Left kidney (tissue), 8 donors: Measurements from ENCODE around the gene DDX42. TPM values are rescaled to one million over a fixed set of nuclear protein-coding genes. Genes with fewer than 3 reads are reported as not detected.

Experiments
- DNase-seq: peaks from one replicate; pipeline ENCODE4 v3.0.0-alpha.2; 2013
- long read RNA-seq, 8 donors: transcript quantifications; one replicate each; lab custom pipeline, GENCODE V29; 2026
- polyA plus RNA-seq: library from polyadenylated mRNA; unstranded; fragments of 120-200 nt; gene quantifications from one replicate; pipeline ENCODE4 v1.2.1, GENCODE V29; 2013; ENCODE audit not compliant: insufficient read length

The DDX42 gene, protein sequence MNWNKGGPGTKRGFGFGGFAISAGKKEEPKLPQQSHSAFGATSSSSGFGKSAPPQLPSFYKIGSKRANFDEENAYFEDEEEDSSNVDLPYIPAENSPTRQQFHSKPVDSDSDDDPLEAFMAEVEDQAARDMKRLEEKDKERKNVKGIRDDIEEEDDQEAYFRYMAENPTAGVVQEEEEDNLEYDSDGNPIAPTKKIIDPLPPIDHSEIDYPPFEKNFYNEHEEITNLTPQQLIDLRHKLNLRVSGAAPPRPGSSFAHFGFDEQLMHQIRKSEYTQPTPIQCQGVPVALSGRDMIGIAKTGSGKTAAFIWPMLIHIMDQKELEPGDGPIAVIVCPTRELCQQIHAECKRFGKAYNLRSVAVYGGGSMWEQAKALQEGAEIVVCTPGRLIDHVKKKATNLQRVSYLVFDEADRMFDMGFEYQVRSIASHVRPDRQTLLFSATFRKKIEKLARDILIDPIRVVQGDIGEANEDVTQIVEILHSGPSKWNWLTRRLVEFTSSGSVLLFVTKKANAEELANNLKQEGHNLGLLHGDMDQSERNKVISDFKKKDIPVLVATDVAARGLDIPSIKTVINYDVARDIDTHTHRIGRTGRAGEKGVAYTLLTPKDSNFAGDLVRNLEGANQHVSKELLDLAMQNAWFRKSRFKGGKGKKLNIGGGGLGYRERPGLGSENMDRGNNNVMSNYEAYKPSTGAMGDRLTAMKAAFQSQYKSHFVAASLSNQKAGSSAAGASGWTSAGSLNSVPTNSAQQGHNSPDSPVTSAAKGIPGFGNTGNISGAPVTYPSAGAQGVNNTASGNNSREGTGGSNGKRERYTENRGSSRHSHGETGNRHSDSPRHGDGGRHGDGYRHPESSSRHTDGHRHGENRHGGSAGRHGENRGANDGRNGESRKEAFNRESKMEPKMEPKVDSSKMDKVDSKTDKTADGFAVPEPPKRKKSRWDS
- 254 TPM for polyA plus RNA-seq
- long read RNA-seq, donor 1, transcript DDX42-214 (1 exons, 2,244 nt) = major isoform, 64 of 87 reads
- long read RNA-seq, donor 1, partial matches to known transcripts = 12 of 87 reads
- long read RNA-seq, donor 1, other reads (novel, unspliced or antisense) = 0 of 87 reads
- long read RNA-seq, donor 2, transcript DDX42-214 (1 exons, 2,244 nt) = major isoform, 66 of 83 reads
- long read RNA-seq, donor 2, partial matches to known transcripts = 8 of 83 reads
- long read RNA-seq, donor 2, other reads (novel, unspliced or antisense) = 0 of 83 reads
- long read RNA-seq, donor 3, transcript DDX42-214 (1 exons, 2,244 nt) = major isoform, 83 of 125 reads
- long read RNA-seq, donor 3, partial matches to known transcripts = 35 of 125 reads
- long read RNA-seq, donor 3, other reads (novel, unspliced or antisense) = 0 of 125 reads
- long read RNA-seq, donor 4, transcript DDX42-214 (1 exons, 2,244 nt) = major isoform, 14 of 15 reads
- long read RNA-seq, donor 4, partial matches to known transcripts = 0 of 15 reads
- long read RNA-seq, donor 4, other reads (novel, unspliced or antisense) = 0 of 15 reads
- long read RNA-seq, donor 5, full-length matches to known transcripts = 96 of 96 reads
- long read RNA-seq, donor 5, partial matches to known transcripts = 0 of 96 reads
- long read RNA-seq, donor 5, other reads (novel, unspliced or antisense) = 0 of 96 reads
- long read RNA-seq, donor 6, transcript DDX42-214 (1 exons, 2,244 nt) = major isoform, 59 of 67 reads
- long read RNA-seq, donor 6, partial matches to known transcripts = 0 of 67 reads
- long read RNA-seq, donor 6, other reads (novel, unspliced or antisense) = 0 of 67 reads
- long read RNA-seq, donor 7, full-length matches to known transcripts = 90 of 100 reads
- long read RNA-seq, donor 7, partial matches to known transcripts = 10 of 100 reads
- long read RNA-seq, donor 7, other reads (novel, unspliced or antisense) = 0 of 100 reads
- long read RNA-seq, donor 8, transcript DDX42-214 (1 exons, 2,244 nt) = major isoform, 25 of 26 reads
- long read RNA-seq, donor 8, partial matches to known transcripts = 0 of 26 reads
- long read RNA-seq, donor 8, other reads (novel, unspliced or antisense) = 0 of 26 reads

- DNase-seq = peak; percentile 34
Observed at GRCh38 chr17:63774141-63774968, at the start of gene DDX42. Gene DDX42 (plus strand): TSS chr17:63774170. CDS start chr17:63787050, 12,880 bp downstream.

DNA sequence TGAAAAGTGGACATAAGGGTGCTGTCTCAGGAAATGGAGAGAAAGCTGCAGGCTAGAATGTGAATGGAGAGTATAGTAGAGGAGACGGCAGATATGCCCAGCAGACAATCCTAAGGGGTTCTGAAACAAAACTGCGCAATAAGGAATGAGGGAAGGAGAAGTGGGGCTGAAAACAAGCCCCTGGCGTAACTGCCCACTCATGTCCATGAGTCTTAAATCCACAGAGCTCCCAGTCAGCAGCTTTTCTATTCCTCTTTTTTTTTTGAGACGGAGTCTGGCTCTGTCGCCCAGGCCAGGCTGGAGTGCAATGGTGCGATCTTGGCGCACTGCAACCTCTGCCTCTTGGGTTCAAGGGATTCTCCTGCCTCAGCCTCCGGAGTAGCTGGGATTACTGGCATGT lies 38.3 kb upstream of the DDX42 start:
- no peak for DNase-seq

DNA sequence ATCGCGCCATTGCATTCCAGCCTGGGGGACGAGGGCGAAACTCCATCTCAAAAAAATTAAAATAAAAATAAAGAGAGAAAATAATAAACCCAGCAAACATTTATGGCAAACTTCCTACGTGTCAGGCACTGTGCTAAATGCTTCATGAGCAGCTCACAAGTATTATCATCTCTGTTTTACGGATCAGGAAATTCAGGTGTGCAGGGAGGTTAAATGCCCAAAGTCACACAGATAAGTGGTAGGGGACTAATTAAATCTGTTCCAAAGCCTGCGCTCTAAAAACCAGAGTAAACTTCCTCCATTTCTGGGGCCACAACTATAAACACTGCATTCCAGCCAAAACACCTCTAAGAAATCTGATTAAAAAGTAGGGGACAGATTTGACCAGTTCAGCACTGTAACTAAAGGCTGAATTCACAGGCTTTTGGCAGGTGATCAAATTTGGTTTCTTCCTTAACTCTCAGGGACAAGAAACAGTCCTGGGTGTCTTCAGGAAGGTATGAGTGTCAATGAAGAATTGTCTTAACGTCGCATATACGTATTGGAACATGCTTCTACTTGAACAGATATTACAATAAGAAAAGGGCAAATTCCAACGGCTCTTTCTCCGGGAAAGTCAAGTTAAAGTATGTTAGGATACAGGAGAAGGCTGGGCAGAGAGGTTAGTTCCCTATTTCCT lies 33.4 kb upstream of the DDX42 start:
- peak; percentile 4 for DNase-seq

DNA sequence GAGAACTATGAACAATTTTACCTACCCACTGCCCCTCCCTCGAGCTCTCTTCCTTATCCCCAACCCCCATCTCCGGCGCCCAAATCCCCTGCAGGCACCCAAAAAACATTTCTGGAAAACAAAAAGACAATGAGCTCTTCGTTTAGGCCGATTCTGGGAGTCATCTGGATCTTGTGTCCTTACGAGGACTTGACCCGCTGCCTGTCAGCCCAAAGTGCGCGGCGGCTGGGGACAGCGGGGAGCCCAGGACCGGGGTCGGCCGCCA lies 32.9 kb upstream of the DDX42 start:
- no peak for DNase-seq

GRCh38 chr17:63741408-63742173 lies 32.4 kb upstream of the DDX42 start, which contains the start of gene STRADA:
Gene STRADA (minus strand): TSS chr17:63741799. CDS start chr17:63728369, 13,430 bp downstream.
- DNase-seq = peak; percentile 97

DNA sequence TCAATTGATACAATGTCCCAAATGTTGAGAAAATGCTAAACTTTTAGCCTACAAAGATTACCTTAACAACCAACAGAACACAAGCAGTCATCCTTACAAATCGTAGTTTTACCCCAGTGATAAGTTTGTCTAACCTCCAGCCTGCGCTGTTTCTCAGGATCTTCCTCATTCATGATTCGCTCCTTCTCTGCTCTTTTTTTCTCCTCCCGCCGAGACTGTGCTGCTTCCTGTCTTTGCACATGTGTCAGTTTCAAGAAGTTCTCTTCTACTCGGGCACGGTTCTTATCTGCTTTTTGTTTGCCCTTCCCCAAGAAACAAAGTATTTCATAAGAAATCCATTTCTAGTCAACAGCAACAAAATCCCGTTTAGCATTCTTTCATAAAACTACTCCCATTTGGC lies 22.2 kb upstream of the DDX42 start:
- DNase-seq = no peak

- DNase-seq = no peak
Observed at GRCh38 chr17:63752707-63753106, 21.3 kb upstream of the DDX42 start.

DNA sequence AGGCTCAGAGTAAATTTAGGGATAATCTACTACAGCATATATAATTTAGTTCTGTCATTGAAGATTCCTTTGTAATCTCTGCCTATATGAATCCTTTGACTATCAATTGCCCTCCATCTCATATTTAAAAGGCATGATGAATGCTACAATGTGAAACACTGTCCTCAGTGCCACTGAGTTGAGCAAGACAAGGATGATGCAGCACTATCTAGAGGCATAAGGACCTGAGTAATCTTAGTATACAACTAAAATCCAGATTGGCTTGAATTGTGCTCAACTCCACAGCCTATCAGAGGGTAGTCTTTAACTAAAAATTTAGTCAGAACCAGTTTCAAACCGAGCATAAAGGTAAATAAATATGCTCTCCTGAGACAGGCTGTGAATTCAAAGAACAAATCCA lies 20.8 kb upstream of the DDX42 start:
- no peak for DNase-seq

GRCh38 chr17:63754046-63754445 lies 19.9 kb upstream of the DDX42 start:
- DNase-seq = no peak

- DNase-seq = no peak
Observed at GRCh38 chr17:63758428-63758827, 15.5 kb upstream of the DDX42 start.

GRCh38 chr17:63760771-63761539 lies 13.0 kb upstream of the DDX42 start:
- DNase-seq = no peak

- no peak for DNase-seq
Observed at GRCh38 chr17:63762161-63763078, 11.6 kb upstream of the DDX42 start.

- no peak for DNase-seq
Observed at GRCh38 chr17:63764716-63765115, 9.3 kb upstream of the DDX42 start.

GRCh38 chr17:63766754-63767153 lies 7.2 kb upstream of the DDX42 start:
- no peak for DNase-seq

- no peak for DNase-seq
Observed at GRCh38 chr17:63768433-63768832, 5.5 kb upstream of the DDX42 start.

DNA sequence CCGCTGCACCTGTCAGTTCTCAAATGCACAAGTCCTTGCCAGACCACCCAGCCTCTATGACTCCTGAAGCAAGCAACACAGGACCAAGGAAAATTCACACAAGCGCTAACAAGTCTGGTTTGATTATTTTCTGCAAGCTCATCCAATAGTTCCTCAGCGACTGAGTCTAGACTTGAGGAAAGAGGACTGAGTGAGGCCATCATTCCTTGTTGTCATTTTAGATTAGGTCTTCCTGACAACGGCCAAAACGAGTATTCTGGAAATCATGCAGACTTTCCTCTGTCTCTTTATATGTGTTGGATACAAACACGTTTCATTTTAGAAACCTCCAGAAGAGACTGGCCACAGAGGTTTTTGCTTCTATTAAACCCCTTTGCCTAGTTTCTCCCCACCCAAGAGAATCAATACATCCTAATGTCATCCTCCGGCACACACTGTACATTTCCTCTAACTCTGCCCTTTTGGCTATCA lies 1.1 kb upstream of the DDX42 start:
- no peak for DNase-seq
